ENCODE measurements around the gene CTNNA1. TPM values are rescaled to one million over a fixed set of nuclear protein-coding genes. Genes with fewer than 3 reads are reported as not detected.

CTNNA1 gene
- total and polyA plus RNA-seq, 2 donors (not counting 3 experiments of a cell fraction or from before 2014, with no cell fraction given), result 156 to 394 TPM

DNA sequence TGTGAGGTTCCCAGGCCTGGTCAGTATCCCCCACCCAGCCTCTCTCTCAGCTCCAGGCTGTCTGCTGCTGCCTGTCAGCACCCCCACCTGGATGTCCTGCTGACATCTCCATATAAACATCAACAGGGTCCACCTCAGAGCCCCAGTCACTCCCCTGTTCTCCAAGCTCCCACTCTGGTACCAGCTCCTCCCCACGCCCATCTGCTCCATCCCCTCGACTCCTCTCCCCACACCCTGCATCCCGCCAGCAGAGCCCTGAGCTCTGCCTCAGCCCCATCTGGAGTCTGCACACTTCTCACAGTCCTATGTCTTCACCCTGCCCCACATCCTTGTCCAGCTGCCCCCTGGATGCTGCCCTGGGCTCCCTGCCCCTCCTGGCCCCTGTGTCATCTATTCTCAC lies 189.6 kb downstream of the CTNNA1 start:
- BruUV-seq (replicated peaks), result no TSS peak

More for the DNA sequence above, 189.6 kb downstream of the CTNNA1 start:
- ChIA-PET CTCF (interaction anchor here (1.2 to 1.3 kb wide), 2 partner anchors 31 to 49 kb away, joined by 3 to 4 read pairs; no protein-coding TSS in a partner anchor), POLR2A (no interaction called here)
- Histone ChIP-seq H4K20me1 (replicated peaks; ENCODE audit: control insufficient read depth, extremely low read depth, insufficient read depth, low read length) (no peaks in the 10 kb centered on the region), H3K9ac (replicated peaks; ENCODE audit: extremely low read depth, insufficient read depth, low read length) (no peak overlapping the region), H3K4me1 (ENCODE audit: control insufficient read depth, extremely low read depth, insufficient read depth, low read length) (no peaks in the 10 kb centered on the region), H3K36me3 (ENCODE audit: control insufficient read depth in 2 of 2, extremely low read depth in 1 of 2, insufficient read depth in 2 of 2, low read length in 2 of 2) (no peaks in the 10 kb centered on the region), H2AFZ (ENCODE audit: low read depth, low read length) (no peak overlapping the region), H3K9me1 (replicated peaks; ENCODE audit: control insufficient read depth, extremely low read depth, insufficient read depth, low read length) (no peaks in the 10 kb centered on the region), H3K9me3 (replicated peaks; ENCODE audit: control insufficient read depth, insufficient read depth, low read length) (no peaks in the 10 kb centered on the region), H3K4me3 (replicated peaks in 1 of 3; ENCODE audit: insufficient read depth in 1 of 3, low read depth in 1 of 3, low read length in 3 of 3) (no peak overlapping the region), H3K27ac (ENCODE audit: insufficient read depth, low read depth, low read length) (no peak overlapping the region), H3K27me3 (ENCODE audit: control insufficient read depth in 2 of 2, insufficient read depth in 2 of 2, low read length in 2 of 2) (no peaks in the 10 kb centered on the region), H3K79me2 (ENCODE audit: control insufficient read depth, insufficient read depth, low read length) (no peaks in the 10 kb centered on the region), H3K4me2 (ENCODE audit: insufficient read depth, low read length) (no peak overlapping the region)
- intact Hi-C loops (cut with micrococcal nuclease) (no loop called here), dilution Hi-C loops (cut with MboI; ENCODE audit: extremely low pct_ligation_motif_present, low sequenced_read_pairs) (no loop called here)
- FAIRE-seq, result no peak
- no peak for DNase-seq (ENCODE audit: low read depth, low spot score)
- no peak for TF ChIP-seq GATA2 (IDR thresholded peaks at IDR 0.05; ENCODE audit: insufficient read depth, insufficient read length, low read depth, low read length)
- TF ChIP-seq FOS (IDR thresholded peaks at IDR 0.05; ENCODE audit: borderline replicate concordance, insufficient read depth, low read length), result no peak
- TF ChIP-seq, protein P1, sequence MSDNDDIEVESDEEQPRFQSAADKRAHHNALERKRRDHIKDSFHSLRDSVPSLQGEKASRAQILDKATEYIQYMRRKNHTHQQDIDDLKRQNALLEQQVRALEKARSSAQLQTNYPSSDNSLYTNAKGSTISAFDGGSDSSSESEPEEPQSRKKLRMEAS (IDR thresholded peaks at IDR 0.05; ENCODE audit: insufficient read depth, insufficient read length), result no peak
- TF ChIP-seq EZH2 (IDR thresholded peaks at IDR 0.05; ENCODE audit: borderline replicate concordance, low read depth, low read length, severe bottlenecking), result no peak
- TF ChIP-seq MYC (IDR thresholded peaks at IDR 0.05; ENCODE audit: low read depth, low read length), result no peak
- no peak for TF ChIP-seq POLR2AphosphoS5 (IDR thresholded peaks at IDR 0.05; ENCODE audit: insufficient read depth, low read depth, low read length)
- TF ChIP-seq, protein P2, sequence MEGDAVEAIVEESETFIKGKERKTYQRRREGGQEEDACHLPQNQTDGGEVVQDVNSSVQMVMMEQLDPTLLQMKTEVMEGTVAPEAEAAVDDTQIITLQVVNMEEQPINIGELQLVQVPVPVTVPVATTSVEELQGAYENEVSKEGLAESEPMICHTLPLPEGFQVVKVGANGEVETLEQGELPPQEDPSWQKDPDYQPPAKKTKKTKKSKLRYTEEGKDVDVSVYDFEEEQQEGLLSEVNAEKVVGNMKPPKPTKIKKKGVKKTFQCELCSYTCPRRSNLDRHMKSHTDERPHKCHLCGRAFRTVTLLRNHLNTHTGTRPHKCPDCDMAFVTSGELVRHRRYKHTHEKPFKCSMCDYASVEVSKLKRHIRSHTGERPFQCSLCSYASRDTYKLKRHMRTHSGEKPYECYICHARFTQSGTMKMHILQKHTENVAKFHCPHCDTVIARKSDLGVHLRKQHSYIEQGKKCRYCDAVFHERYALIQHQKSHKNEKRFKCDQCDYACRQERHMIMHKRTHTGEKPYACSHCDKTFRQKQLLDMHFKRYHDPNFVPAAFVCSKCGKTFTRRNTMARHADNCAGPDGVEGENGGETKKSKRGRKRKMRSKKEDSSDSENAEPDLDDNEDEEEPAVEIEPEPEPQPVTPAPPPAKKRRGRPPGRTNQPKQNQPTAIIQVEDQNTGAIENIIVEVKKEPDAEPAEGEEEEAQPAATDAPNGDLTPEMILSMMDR (IDR thresholded peaks at IDR 0.05; ENCODE audit: extremely low read depth in 1 of 2, insufficient read depth in 1 of 2, low read depth in 1 of 2, low read length in 2 of 2), result no peak
- no peak for TF ChIP-seq POLR2A (IDR thresholded peaks at IDR 0.05; ENCODE audit: low read depth, low read length)
- no peak for TF ChIP-seq JUN (IDR thresholded peaks at IDR 0.05; ENCODE audit: borderline replicate concordance, insufficient read depth, insufficient read length, low read depth)

Measured in endothelial cell of umbilical vein (primary cell).